ENCODE measurements around the gene MACROD2. TPM values are rescaled to one million over a fixed set of nuclear protein-coding genes. Genes with fewer than 3 reads are reported as not detected.

The MACROD2 gene
- total RNA-seq, 4 donors from 2014 or later, result 10.0 to 24.0 (median 17.0) TPM

DNA sequence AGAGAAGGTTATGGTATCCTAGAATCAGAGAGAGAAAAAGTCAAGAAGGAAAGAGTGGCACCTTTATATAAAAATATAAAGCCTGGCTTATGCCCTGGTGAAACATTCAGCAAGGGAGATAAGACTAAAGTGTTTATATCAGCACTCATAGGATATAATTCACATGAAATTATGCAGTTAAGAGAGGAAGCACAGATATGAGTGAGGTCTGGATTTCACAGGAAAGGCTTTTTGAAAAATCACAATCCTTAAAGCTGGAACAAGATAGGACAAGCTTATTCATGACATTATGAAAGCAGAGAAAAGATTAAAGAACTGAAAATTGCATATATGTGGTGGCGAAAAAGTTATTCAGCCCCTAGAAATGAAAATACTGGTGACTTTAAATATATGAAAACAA is 523.3 kb downstream of the MACROD2 start:
- WGBS, 2 donors, result 70 to 85% methylated on average over 1 of the region's 1 CpG
- H3K4me3 ChIP-seq (ENCODE audit: low read depth, poor library complexity, severe bottlenecking), result no peak overlapping the region
- no peak for DNase-seq (ENCODE audit: low spot score in 2 of 2)
- intact Hi-C loops (cut with DNase I; ENCODE audit: low total_unique reads), result no loop called here
- TF ChIP-seq POLR2A (IDR thresholded peaks at IDR 0.05), result no peak
- TF ChIP-seq, protein P1, sequence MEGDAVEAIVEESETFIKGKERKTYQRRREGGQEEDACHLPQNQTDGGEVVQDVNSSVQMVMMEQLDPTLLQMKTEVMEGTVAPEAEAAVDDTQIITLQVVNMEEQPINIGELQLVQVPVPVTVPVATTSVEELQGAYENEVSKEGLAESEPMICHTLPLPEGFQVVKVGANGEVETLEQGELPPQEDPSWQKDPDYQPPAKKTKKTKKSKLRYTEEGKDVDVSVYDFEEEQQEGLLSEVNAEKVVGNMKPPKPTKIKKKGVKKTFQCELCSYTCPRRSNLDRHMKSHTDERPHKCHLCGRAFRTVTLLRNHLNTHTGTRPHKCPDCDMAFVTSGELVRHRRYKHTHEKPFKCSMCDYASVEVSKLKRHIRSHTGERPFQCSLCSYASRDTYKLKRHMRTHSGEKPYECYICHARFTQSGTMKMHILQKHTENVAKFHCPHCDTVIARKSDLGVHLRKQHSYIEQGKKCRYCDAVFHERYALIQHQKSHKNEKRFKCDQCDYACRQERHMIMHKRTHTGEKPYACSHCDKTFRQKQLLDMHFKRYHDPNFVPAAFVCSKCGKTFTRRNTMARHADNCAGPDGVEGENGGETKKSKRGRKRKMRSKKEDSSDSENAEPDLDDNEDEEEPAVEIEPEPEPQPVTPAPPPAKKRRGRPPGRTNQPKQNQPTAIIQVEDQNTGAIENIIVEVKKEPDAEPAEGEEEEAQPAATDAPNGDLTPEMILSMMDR (IDR thresholded peaks at IDR 0.05), result no peak

DNA sequence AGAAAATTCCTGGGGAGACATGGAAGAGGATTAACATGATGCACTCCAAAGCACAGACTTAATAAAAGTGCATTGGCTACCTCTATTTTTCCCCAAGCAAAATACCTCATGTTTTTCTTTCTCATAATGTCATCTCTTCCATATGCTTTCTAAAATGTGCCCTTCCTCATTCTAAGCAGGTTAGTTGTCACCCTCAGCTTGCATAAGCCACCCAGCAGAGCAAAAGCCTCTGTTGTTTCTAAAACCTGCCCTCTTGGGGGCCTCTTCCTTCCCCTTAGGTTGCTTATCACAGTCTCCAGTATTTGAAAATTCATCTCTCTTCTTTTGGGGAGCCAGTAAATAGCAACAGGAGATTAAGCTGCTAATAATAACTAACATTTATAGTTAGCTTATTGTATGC is 525.7 kb downstream of the MACROD2 start:
- DNase-seq (ENCODE audit: low spot score in 2 of 2), result no peak
- intact Hi-C loops (cut with DNase I; ENCODE audit: low total_unique reads), result no loop called here

DNA sequence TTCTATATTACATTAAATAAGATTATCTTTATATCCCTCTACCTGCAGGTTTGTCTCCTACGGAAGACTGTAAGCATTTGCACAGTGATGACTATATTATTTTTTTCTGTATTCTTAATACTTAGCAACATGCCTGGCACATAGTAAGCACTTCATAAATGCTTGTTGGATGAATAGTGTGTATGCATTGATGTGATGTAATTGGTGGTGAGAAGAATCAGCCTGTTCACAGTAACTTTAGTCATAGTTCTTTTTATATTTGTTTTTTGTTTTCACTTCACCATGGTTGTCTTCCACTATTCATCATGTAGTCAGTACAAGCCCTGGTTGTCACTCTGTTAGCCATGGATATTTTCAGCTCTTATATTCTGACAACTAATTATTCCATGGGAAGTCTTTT is 526.1 kb downstream of the MACROD2 start:
- DNase-seq (ENCODE audit: low spot score in 2 of 2), result no peak
- intact Hi-C loops (cut with DNase I; ENCODE audit: low total_unique reads), result no loop called here
- TF ChIP-seq, protein P1 (IDR thresholded peaks at IDR 0.05), result no peak
- no peak for TF ChIP-seq POLR2A (IDR thresholded peaks at IDR 0.05)
- H3K4me3 ChIP-seq (ENCODE audit: low read depth, poor library complexity, severe bottlenecking), result no peak overlapping the region
- WGBS, 2 donors, result 51 to 52% methylated on average over 1 of the region's 1 CpG

More for the DNA sequence above, 525.7 kb downstream of the MACROD2 start:
- TF ChIP-seq, protein P1 (IDR thresholded peaks at IDR 0.05), result no peak
- no peak for TF ChIP-seq POLR2A (IDR thresholded peaks at IDR 0.05)
- no peak overlapping the region for H3K4me3 ChIP-seq (ENCODE audit: low read depth, poor library complexity, severe bottlenecking)

DNA sequence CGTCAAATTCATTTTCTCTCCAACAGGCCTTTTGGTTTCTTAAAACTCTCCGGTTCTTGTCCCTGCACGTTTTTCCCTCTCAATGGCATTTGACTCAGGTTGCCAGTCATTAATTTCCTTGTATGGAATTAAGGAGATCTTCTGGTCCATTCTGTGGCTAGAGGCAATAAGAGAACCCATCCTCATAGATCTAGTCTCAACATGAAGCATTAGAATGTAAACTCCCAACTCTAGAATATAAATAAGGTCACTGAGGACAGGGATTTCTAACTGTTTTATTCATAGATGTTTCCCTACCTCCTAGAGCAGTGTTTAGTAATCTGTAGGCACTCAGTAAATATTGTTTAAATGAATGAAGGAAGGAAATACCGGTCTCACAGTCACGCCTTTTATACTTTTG is 527.3 kb downstream of the MACROD2 start:
- intact Hi-C loops (cut with DNase I; ENCODE audit: low total_unique reads), result no loop called here
- no peak for DNase-seq (ENCODE audit: low spot score in 2 of 2)
- no peak for TF ChIP-seq POLR2A (IDR thresholded peaks at IDR 0.05)
- TF ChIP-seq, protein P1 (IDR thresholded peaks at IDR 0.05), result no peak
- WGBS, 2 donors, result 50 to 61% methylated on average over 5 of the region's 5 CpGs
- H3K4me3 ChIP-seq (ENCODE audit: low read depth, poor library complexity, severe bottlenecking), result no peak overlapping the region

DNA sequence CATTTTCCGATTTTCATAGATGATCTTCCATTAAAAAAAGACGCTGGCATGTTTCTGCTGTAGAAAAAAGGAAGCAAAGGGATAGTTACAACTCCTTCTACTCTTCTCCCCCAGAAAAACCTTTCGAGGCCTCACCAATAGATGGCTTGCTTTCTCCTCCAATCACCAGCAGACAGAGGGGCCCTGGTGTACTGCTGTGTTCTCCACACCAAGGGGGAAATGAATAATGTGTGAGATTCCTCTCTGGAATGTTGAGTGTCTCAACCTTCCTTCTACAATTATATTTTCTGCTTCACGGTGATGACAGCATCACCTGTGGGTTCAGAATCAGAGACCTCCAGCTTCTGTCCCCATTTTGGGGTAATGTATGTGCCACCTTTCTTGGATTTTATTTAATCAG is 527.8 kb downstream of the MACROD2 start:
- no peak overlapping the region for H3K4me3 ChIP-seq (ENCODE audit: low read depth, poor library complexity, severe bottlenecking)
- WGBS, 2 donors, result 51 to 60% methylated on average over 4 of the region's 4 CpGs
- TF ChIP-seq, protein P1 (IDR thresholded peaks at IDR 0.05), result no peak
- TF ChIP-seq POLR2A (IDR thresholded peaks at IDR 0.05), result no peak
- DNase-seq (ENCODE audit: low spot score in 2 of 2), result no peak
- intact Hi-C loops (cut with DNase I; ENCODE audit: low total_unique reads), result no loop called here

DNA sequence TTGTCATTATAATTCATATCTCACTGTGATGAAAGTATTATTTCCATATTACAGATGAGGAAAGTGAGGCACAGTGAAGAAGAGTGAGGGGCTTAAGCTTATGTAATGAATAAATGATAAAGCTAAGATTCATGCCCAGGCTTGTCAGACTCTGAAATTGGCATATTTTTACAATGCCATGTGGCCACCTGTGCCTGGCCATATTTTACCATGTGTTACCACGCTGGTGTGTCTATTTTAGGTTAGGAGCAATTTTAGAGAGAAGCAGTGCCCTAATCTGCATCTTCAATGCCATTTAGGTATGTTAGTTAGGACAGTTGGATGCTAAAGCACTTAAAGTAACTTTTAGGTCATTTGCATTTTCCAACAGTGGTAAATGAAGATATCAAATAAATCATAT is 530.1 kb downstream of the MACROD2 start:
- DNase-seq (ENCODE audit: low spot score in 2 of 2), result no peak
- WGBS, 2 donors, result 84 to 93% methylated on average over 1 of the region's 1 CpG
- intact Hi-C loops (cut with DNase I; ENCODE audit: low total_unique reads), result no loop called here
- TF ChIP-seq POLR2A (IDR thresholded peaks at IDR 0.05), result no peak
- TF ChIP-seq, protein P1 (IDR thresholded peaks at IDR 0.05), result no peak
- H3K4me3 ChIP-seq (ENCODE audit: low read depth, poor library complexity, severe bottlenecking), result no peak overlapping the region
